Measurements from ENCODE around the gene TRERF1.

TRERF1 gene

DNA sequence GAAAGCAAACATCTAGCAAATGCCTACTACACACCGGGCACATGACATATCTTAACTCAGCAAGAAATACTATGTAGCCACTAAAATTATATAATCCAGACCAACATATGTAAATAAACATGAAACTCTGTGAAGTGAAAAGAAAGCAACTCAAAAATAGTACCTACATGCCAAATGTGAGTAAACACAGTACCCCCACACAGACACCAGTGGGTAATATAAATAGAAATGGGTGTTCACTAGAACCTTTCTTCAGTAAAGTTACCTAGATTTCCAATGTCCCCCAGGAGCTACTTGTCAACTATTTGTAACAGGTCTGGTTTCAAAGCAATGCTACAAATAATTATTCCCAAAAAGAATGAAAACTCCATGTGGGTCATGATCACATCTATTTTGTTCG is 25.5 kb downstream of the TRERF1 start:
- H3K27me3 ChIP-seq, result no peaks in the 10 kb centered on the region
- H3K4me2 ChIP-seq, result no peak overlapping the region
- peaks cover 18 to 25% (median 19%) of the 10 kb centered on the region in 10 experiments; a peak in 18 of 20 replicates for H3K4me1 ChIP-seq
- no peak overlapping the region for H3K4me3 ChIP-seq
- H3K36me3 ChIP-seq, result peaks cover 0 to 47% (median 9%) of the 10 kb centered on the region in 11 experiments; a peak in 10 of 22 replicates
- H3K27ac ChIP-seq, result no peak overlapping the region
- no peak for TF ChIP-seq Cebpa-rat (IDR thresholded peaks at IDR 0.05)
- H3K9me3 ChIP-seq (replicated peaks in 1 of 11), result no peaks in the 10 kb centered on the region; a peak in 1 of 22 replicates
- peaks cover 0 to 23% (median 6%) of the 10 kb centered on the region in 11 experiments; a peak in 6 of 22 replicates for H4K20me1 ChIP-seq
- H3K9ac ChIP-seq, result no peak overlapping the region

DNA sequence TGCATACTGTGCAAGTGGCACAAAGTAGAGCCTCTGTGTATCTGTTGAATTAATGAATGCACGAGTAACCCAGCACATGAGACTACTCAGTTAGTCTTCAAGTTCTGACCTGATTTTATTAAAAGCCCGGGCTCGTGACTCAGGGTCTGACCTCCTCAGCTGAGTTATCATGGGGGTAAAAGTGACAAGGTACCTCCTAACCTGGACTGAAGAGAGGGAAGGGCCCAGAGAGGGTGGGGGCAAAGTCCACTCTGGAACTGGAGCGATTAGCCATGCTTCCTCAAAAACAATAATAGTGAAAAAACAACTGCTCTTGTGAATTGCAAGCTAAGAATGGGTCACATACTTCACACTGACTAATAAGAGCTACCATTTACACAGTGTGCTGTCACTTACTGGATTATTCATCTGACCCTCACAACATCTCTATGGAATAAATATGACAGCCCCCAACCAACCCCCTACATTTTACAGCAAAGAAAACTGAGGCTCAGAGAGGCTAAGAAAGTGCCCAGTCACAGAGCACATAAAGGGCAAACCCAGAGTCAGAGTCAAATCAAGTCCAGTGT is 26.7 kb downstream of the TRERF1 start:
- H3K4me2 ChIP-seq, result no peak overlapping the region
- peaks cover 18 to 26% (median 19%) of the 10 kb centered on the region in 10 experiments; a peak in 18 of 20 replicates for H3K4me1 ChIP-seq
- H3K9ac ChIP-seq, result no peak overlapping the region
- no peaks in the 10 kb centered on the region for H3K27me3 ChIP-seq
- no peak overlapping the region for H3K4me3 ChIP-seq
- TF ChIP-seq Cebpa-rat (IDR thresholded peaks at IDR 0.05), result no peak
- no peaks in the 10 kb centered on the region; a peak in 1 of 22 replicates for H3K9me3 ChIP-seq (replicated peaks in 1 of 11)
- H3K27ac ChIP-seq, result no peak overlapping the region
- peaks cover 0 to 26% (median 6%) of the 10 kb centered on the region in 11 experiments; a peak in 6 of 22 replicates for H4K20me1 ChIP-seq
- peaks cover 0 to 40% (median 9%) of the 10 kb centered on the region in 11 experiments; a peak in 11 of 22 replicates for H3K36me3 ChIP-seq

GRCh38 chr6:42423244-42423643 is 28.5 kb downstream of the TRERF1 start:
- TF ChIP-seq Cebpa-rat (IDR thresholded peaks at IDR 0.05), result no peak
- Histone ChIP-seq H3K4me3 (no peak overlapping the region), H3K4me2 (no peak overlapping the region), H3K27ac (no peak overlapping the region), H3K4me1 (peaks cover 10 to 27% (median 16%) of the 10 kb centered on the region in 10 experiments), H3K9ac (no peak overlapping the region), H3K36me3 (peaks cover 0 to 25% (median 8%) of the 10 kb centered on the region in 11 experiments; a peak in 10 of 22 replicates), H3K27me3 (no peaks in the 10 kb centered on the region), H4K20me1 (peaks cover 0 to 24% (median 8%) of the 10 kb centered on the region in 11 experiments; a peak in 9 of 22 replicates), H3K9me3 (replicated peaks in 1 of 11) (no peaks in the 10 kb centered on the region; a peak in 1 of 22 replicates)

DNA sequence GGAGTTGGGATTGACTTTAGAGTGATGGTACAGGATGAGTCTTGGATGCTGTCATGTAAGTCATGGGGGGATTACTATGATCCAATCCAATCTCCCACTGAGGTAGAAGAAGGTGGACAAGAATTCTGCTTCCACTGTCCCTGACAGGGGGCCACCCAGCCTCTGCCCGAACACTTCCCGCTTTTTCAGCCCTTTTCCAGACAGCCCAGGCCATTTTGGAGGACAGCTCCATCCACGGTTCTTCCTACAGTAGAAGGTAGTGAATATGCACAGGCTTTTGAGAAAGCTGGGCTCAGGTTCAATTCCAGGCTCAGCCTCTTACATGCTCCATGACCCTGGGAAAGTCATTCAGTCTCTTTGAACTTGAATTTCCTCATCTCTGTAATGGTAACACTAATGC is 31.0 kb downstream of the TRERF1 start:
- peaks cover 11 to 41% (median 20%) of the 10 kb centered on the region in 11 experiments; a peak in 15 of 22 replicates for H4K20me1 ChIP-seq
- no peak for TF ChIP-seq Cebpa-rat (IDR thresholded peaks at IDR 0.05)
- no peaks in the 10 kb centered on the region for H3K27me3 ChIP-seq
- peaks cover 0 to 25% (median 8%) of the 10 kb centered on the region in 11 experiments; a peak in 8 of 22 replicates for H3K36me3 ChIP-seq
- H3K4me2 ChIP-seq, result no peak overlapping the region
- no peak overlapping the region for H3K9ac ChIP-seq
- no peaks in the 10 kb centered on the region; a peak in 1 of 22 replicates for H3K9me3 ChIP-seq (replicated peaks in 1 of 11)
- H3K4me1 ChIP-seq, result peaks cover 19 to 30% (median 26%) of the 10 kb centered on the region in 10 experiments
- no peak overlapping the region for H3K27ac ChIP-seq
- no peak overlapping the region for H3K4me3 ChIP-seq

- Histone ChIP-seq H3K27ac (no peak overlapping the region), H3K9ac (no peak overlapping the region), H4K20me1 (peaks cover 11 to 41% (median 20%) of the 10 kb centered on the region in 11 experiments; a peak in 16 of 22 replicates), H3K27me3 (no peaks in the 10 kb centered on the region), H3K9me3 (replicated peaks in 1 of 11) (no peaks in the 10 kb centered on the region; a peak in 1 of 22 replicates), H3K4me2 (0 out of 22 replicates have a peak overlapping the region, but pooled peaks of 1 of the 11 experiments have one; percentile 0), H3K4me3 (no peak overlapping the region), H3K36me3 (peaks cover 0 to 20% (median 8%) of the 10 kb centered on the region in 11 experiments; a peak in 8 of 22 replicates), H3K4me1 (peaks cover 19 to 30% (median 26%) of the 10 kb centered on the region in 10 experiments)
- no peak for TF ChIP-seq Cebpa-rat (IDR thresholded peaks at IDR 0.05)
These were observed 32.0 kb downstream of the TRERF1 start for GRCh38 chr6:42419490-42420280.

- H3K36me3 ChIP-seq, result peaks cover 0 to 20% (median 8%) of the 10 kb centered on the region in 11 experiments; a peak in 8 of 22 replicates
- H3K27me3 ChIP-seq, result no peaks in the 10 kb centered on the region
- H3K4me1 ChIP-seq, result peaks cover 19 to 30% (median 26%) of the 10 kb centered on the region in 10 experiments
- H3K4me2 ChIP-seq, result peak overlapping the region in 10 of 11 experiments; percentile 37 to 72 (median 60); a peak in 18 of 22 replicates
- TF ChIP-seq Cebpa-rat (IDR thresholded peaks at IDR 0.05), result no peak
- no peak overlapping the region for H3K4me3 ChIP-seq
- peak overlapping the region in 2 of 11 experiments; percentile 16 to 23; a peak in 1 of 22 replicates for H3K27ac ChIP-seq
- no peak overlapping the region for H3K9ac ChIP-seq
- no peaks in the 10 kb centered on the region; a peak in 1 of 22 replicates for H3K9me3 ChIP-seq (replicated peaks in 1 of 11)
- peaks cover 11 to 45% (median 20%) of the 10 kb centered on the region in 11 experiments; a peak in 16 of 22 replicates for H4K20me1 ChIP-seq
These were observed 33.0 kb downstream of the TRERF1 start for GRCh38 chr6:42418724-42419123.

DNA sequence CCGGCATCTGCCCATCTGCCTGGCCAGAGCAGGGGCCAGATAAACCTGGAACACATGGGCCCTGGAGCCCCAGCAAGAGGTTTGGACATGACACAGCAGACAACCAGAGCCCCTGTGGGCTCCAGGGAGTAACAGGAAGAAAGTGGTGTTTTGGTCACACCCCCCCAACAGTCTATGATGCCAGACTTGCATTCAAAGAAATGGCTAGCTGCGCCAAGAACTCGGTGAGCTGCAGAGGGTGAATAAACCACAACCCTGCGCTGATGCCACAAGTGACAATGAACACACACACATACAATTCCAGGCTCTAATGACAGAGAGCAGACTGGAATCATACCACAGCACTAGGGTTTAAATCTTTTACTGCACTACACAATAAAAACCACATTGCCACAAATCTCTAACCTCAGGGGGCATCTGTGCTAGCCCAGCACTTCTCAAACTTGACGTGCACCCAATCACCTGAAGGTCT is 34.0 kb downstream of the TRERF1 start:
- Histone ChIP-seq H3K27ac (peak overlapping the region in 7 of 11 experiments; percentile 27 to 59 (median 34); a peak in 9 of 22 replicates), H3K36me3 (peaks cover 0 to 16% (median 5%) of the 10 kb centered on the region in 11 experiments; a peak in 9 of 22 replicates), H3K4me3 (no peak overlapping the region), H3K4me2 (peak overlapping the region; percentile 25 to 72 (median 58)), H3K4me1 (peaks cover 19 to 30% (median 26%) of the 10 kb centered on the region in 10 experiments), H3K9ac (no peak overlapping the region), H3K9me3 (replicated peaks in 1 of 11) (no peaks in the 10 kb centered on the region; a peak in 1 of 22 replicates), H4K20me1 (peaks cover 11 to 50% (median 20%) of the 10 kb centered on the region in 11 experiments; a peak in 16 of 22 replicates), H3K27me3 (no peaks in the 10 kb centered on the region)
- no peak for TF ChIP-seq Cebpa-rat (IDR thresholded peaks at IDR 0.05)

DNA sequence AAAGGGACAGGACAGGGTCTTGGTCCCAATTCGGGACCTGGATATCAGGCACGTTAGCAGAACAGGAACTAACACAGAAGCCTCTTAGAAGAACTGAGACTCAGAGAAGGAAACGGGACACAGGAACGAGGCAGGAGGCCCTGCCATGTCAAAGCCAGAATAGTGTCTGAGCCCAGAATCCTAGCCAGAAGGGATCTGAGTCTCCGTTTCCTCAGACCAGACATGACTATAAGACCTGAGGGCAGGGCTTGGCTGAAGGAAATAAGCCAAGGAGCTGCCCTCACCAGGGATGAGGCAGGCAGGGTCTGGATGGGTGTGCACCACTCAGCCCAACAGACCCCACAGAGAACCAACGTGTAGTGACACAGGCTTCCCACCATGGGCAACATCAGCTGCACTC is 40.3 kb downstream of the TRERF1 start:
- H3K4me2 ChIP-seq, result peak overlapping the region in 5 of 11 experiments; percentile 19 to 89 (median 30); a peak in 9 of 22 replicates
- peaks cover 0 to 45% (median 0%) of the 10 kb centered on the region in 11 experiments; a peak in 6 of 22 replicates for H4K20me1 ChIP-seq
- peak overlapping the region in 3 of 11 experiments; percentile 2 to 58 (median 49); a peak in 4 of 22 replicates for H3K27ac ChIP-seq
- H3K27me3 ChIP-seq, result no peaks in the 10 kb centered on the region
- no peak overlapping the region for H3K9ac ChIP-seq
- H3K36me3 ChIP-seq, result peaks cover 0 to 32% (median 7%) of the 10 kb centered on the region in 11 experiments; a peak in 9 of 22 replicates
- no peak overlapping the region for H3K4me3 ChIP-seq
- no peak for TF ChIP-seq Cebpa-rat (IDR thresholded peaks at IDR 0.05)
- peaks cover 13 to 56% (median 37%) of the 10 kb centered on the region in 10 experiments; a peak in 19 of 20 replicates for H3K4me1 ChIP-seq
- H3K9me3 ChIP-seq (replicated peaks in 1 of 11), result no peaks in the 10 kb centered on the region
